Astrocyte (in vitro differentiated cells and primary cell): ENCODE data around the gene USH1C. TPM values are rescaled to one million over a fixed set of nuclear protein-coding genes. Genes with fewer than 3 reads are reported as not detected.
A peak's percentile ranks its signal among the peaks of the same experiment; 100 is the strongest.

Source experiments
- DNase-seq: peaks from one replicate; pipeline ENCODE4 v3.0.0-alpha.2; 2010; ENCODE audit warnings: low read depth
- FAIRE-seq: peaks from 2 replicates; lab custom pipeline; 2011; peaks lifted over from hg19 to GRCh38; lab: Jason Lieb, UNC
- H2AFZ ChIP-seq: 2 replicates; pipeline ENCODE4 v1.6.0; 2012; ENCODE audit warnings: low read depth, low read length, inconsistent platforms
- H3K27ac ChIP-seq: 2 replicates; pipeline ENCODE4 v1.5.1; 2011; ENCODE audit warnings: low read depth, low read length, inconsistent platforms
- H3K27me3 ChIP-seq: 2 replicates; pipeline ENCODE4 v1.6.0; 2011; ENCODE audit warnings: low read length, inconsistent platforms; ENCODE audit not compliant: insufficient read depth
- H3K36me3 ChIP-seq: 2 replicates; pipeline ENCODE4 v1.5.1; 2011; ENCODE audit warnings: low read length, inconsistent platforms; ENCODE audit not compliant: insufficient read depth
- H3K4me1 ChIP-seq: 2 replicates; pipeline ENCODE4 v1.5.1; 2011; ENCODE audit warnings: low read length, inconsistent platforms; ENCODE audit not compliant: insufficient read depth
- H3K4me2 ChIP-seq: 2 replicates; pipeline ENCODE4 v1.6.0; 2012; ENCODE audit warnings: low read length, inconsistent platforms
- H3K4me3 ChIP-seq: 2 replicates; pipeline ENCODE4 v1.5.1; 2011; ENCODE audit warnings: low read depth, mild to moderate bottlenecking, low read length, inconsistent platforms; ENCODE audit not compliant: insufficient read depth
- H3K79me2 ChIP-seq: 2 replicates; pipeline ENCODE4 v1.6.0; 2012; ENCODE audit warnings: mild to moderate bottlenecking, low read length, inconsistent platforms; ENCODE audit not compliant: insufficient read depth
- H3K9ac ChIP-seq: 2 replicates; pipeline ENCODE4 v1.6.0; 2012; ENCODE audit warnings: mild to moderate bottlenecking, low read length, inconsistent platforms
- H3K9me3 ChIP-seq: 2 replicates; pipeline ENCODE4 v1.5.1; 2012; ENCODE audit warnings: low read depth, mild to moderate bottlenecking, low read length, inconsistent platforms; ENCODE audit not compliant: insufficient read depth
- H4K20me1 ChIP-seq: 2 replicates; pipeline ENCODE4 v1.6.0; 2012; ENCODE audit warnings: low read length, inconsistent platforms; ENCODE audit not compliant: insufficient read depth
- H3K27ac Mint-ChIP-seq: one replicate; pipeline ENCODE4 v1.8.0; 2021; ENCODE audit warnings: mild to moderate bottlenecking, mixed read lengths; ENCODE audit not compliant: unreplicated experiment
- H3K27me3 Mint-ChIP-seq: one replicate; pipeline ENCODE4 v1.8.0; 2021; ENCODE audit warnings: low read depth, mixed read lengths; ENCODE audit not compliant: unreplicated experiment
- H3K36me3 Mint-ChIP-seq: one replicate; pipeline ENCODE4 v1.8.0; 2021; ENCODE audit warnings: low read depth, mixed read lengths; ENCODE audit not compliant: unreplicated experiment
- H3K4me1 Mint-ChIP-seq: one replicate; pipeline ENCODE4 v1.8.0; 2021; ENCODE audit warnings: low read depth, mixed read lengths; ENCODE audit not compliant: unreplicated experiment
- H3K4me3 Mint-ChIP-seq: one replicate; pipeline ENCODE4 v1.8.0; 2021; ENCODE audit warnings: mild to moderate bottlenecking, moderate library complexity, mixed read lengths; ENCODE audit not compliant: unreplicated experiment
- H3K9me3 Mint-ChIP-seq: one replicate; pipeline ENCODE4 v1.8.0; 2021; ENCODE audit warnings: mild to moderate bottlenecking, mixed read lengths; ENCODE audit not compliant: unreplicated experiment
- CTCF ChIP-seq: IDR thresholded peaks from 2 replicates; pipeline ENCODE4 v1.5.1; 2011; ENCODE audit warnings: low read depth, mild to moderate bottlenecking, inconsistent platforms, low read length, moderate library complexity; ENCODE audit not compliant: insufficient read depth
- EZH2 ChIP-seq: IDR thresholded peaks from 2 replicates; pipeline ENCODE4 v1.6.1; 2012; ENCODE audit warnings: mild to moderate bottlenecking, low read length, inconsistent platforms; ENCODE audit not compliant: insufficient read depth
- total RNA-seq: library from RNA; stranded (reverse); gene quantifications from 2 replicates; pipeline ENCODE4 v1.2.1, GENCODE V29; 2021

Gene USH1C
- total RNA-seq, 1 donor from 2014 or later, result not detected

- DNase-seq (no peak), FAIRE-seq (no peak)
- Histone ChIP-seq H3K79me2 (no peaks in the 10 kb centered on the region), H3K9me3 (no peaks in the 10 kb centered on the region), H4K20me1 (no peaks in the 10 kb centered on the region), H2AFZ (peak within 1 kb of the TSS; percentile 26), H3K4me1 (no peaks in the 10 kb centered on the region), H3K27me3 (peaks cover 14% of the 10 kb centered on the region), H3K36me3 (no peaks in the 10 kb centered on the region), H3K9ac (no peak within 1 kb of the TSS), H3K4me3 (no peak within 1 kb of the TSS), H3K27ac (no peak within 1 kb of the TSS), H3K4me2 (no peak within 1 kb of the TSS)
- Mint-ChIP-seq H3K36me3 (no peaks in the 10 kb centered on the region), H3K27ac (no peak within 1 kb of the TSS), H3K4me3 (no peak within 1 kb of the TSS), H3K4me1 (peaks cover 3% of the 10 kb centered on the region), H3K27me3 (peaks cover 55% of the 10 kb centered on the region), H3K9me3 (peaks cover 6% of the 10 kb centered on the region)
- TF ChIP-seq EZH2 (no peak), CTCF (no peak)
Observed at GRCh38 chr11:17547051-17547577, 2.9 kb upstream of the USH1C start, which contains the start of gene OTOG. Gene OTOG (plus strand): TSS chr11:17547259. CDS start chr11:17547373, 114 bp downstream.

- Histone ChIP-seq H3K4me2 (no peak overlapping the region), H3K79me2 (no peaks in the 10 kb centered on the region), H3K9me3 (no peaks in the 10 kb centered on the region), H3K36me3 (no peaks in the 10 kb centered on the region), H3K4me1 (no peaks in the 10 kb centered on the region), H2AFZ (no peak overlapping the region), H3K9ac (no peak overlapping the region), H3K4me3 (no peak overlapping the region), H4K20me1 (no peaks in the 10 kb centered on the region), H3K27ac (no peak overlapping the region), H3K27me3 (peaks cover 14% of the 10 kb centered on the region)
- Mint-ChIP-seq H3K9me3 (peaks cover 3% of the 10 kb centered on the region), H3K4me1 (peaks cover 3% of the 10 kb centered on the region), H3K27me3 (peaks cover 59% of the 10 kb centered on the region), H3K27ac (no peak overlapping the region), H3K4me3 (no peak overlapping the region), H3K36me3 (no peaks in the 10 kb centered on the region)
- FAIRE-seq (no peak), DNase-seq (no peak)
- no peak for TF ChIP-seq EZH2
- no peak for TF ChIP-seq CTCF
Observed at GRCh38 chr11:17546240-17546639, 2.0 kb upstream of the USH1C start.

- H3K4me1 ChIP-seq, result no peaks in the 10 kb centered on the region
- no peak overlapping the region for H3K4me2 ChIP-seq
- no peaks in the 10 kb centered on the region for H3K9me3 ChIP-seq
- H3K9ac ChIP-seq, result no peak overlapping the region
- no peaks in the 10 kb centered on the region for H4K20me1 ChIP-seq
- H3K36me3 Mint-ChIP-seq, result no peaks in the 10 kb centered on the region
- H2AFZ ChIP-seq, result no peak overlapping the region
- no peaks in the 10 kb centered on the region for H3K79me2 ChIP-seq
- no peak overlapping the region for H3K27ac ChIP-seq
- H3K36me3 ChIP-seq, result no peaks in the 10 kb centered on the region
- FAIRE-seq (no peak), DNase-seq (no peak)
- H3K4me3 ChIP-seq, result no peak overlapping the region
- H3K27me3 ChIP-seq, result peaks cover 14% of the 10 kb centered on the region
- no peak overlapping the region for H3K4me3 Mint-ChIP-seq
- H3K4me1 Mint-ChIP-seq, result peaks cover 3% of the 10 kb centered on the region
- no peak overlapping the region for H3K27ac Mint-ChIP-seq
- H3K9me3 Mint-ChIP-seq, result peaks cover 3% of the 10 kb centered on the region
- TF ChIP-seq CTCF (no peak), EZH2 (peak; percentile 41)
- peaks cover 74% of the 10 kb centered on the region for H3K27me3 Mint-ChIP-seq
Observed at GRCh38 chr11:17543574-17544180, 539 bp downstream of the USH1C start.
